Erythroblast (primary cell): ENCODE measurements around the gene PTGFRN.
A peak's percentile ranks its signal among the peaks of the same experiment; 100 is the strongest.
"Not testable (repeated sequence)": the region's sequence is repeated elsewhere in the genome, so short reads cannot be mapped to it uniquely, and the experiment has no call there.

ENCODE experiments used
- DNase-seq, 2 experiments: peaks; one replicate each; lab custom pipeline; 2025; lab: John Stamatoyannopoulos, UW
- GATA1 ChIP-seq: IDR thresholded peaks from 2 replicates; pipeline ENCODE4 v1.6.1; 2011; ENCODE audit warnings: low read depth, mild to moderate bottlenecking, control low read depth, low read length, moderate library complexity
- POLR2A ChIP-seq: IDR thresholded peaks from 2 replicates; pipeline ENCODE4 v1.6.1; 2011; ENCODE audit warnings: mild to moderate bottlenecking, low read length

PTGFRN gene

GRCh38 chr1:116934586-116935207 lies 25.0 kb downstream of the PTGFRN start:
- TF ChIP-seq POLR2A, result no peak
- TF ChIP-seq GATA1, result no peak
- DNase-seq, result peak; percentile 11 to 12

DNA sequence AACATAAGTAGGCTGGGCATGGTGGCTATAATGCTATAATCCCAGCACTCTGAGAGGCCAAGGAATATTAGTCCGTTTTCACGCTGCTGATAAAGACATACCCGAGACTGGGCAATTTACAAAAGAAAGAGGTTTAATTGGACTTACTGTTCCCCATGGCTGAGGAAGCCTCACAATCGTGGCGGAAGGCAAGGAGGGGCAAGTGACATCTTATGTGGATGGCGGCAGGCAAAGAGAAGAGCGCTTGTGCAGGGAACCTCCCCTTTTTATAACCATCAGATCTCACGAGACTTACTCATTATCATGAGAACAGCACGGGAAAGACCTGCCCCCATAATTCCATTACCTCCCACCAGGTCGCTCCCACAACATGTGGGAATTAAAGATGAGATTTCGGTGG lies 28.5 kb downstream of the PTGFRN start:
- TF ChIP-seq POLR2A (no peak), GATA1 (no peak)
- DNase-seq, result no peak

DNA sequence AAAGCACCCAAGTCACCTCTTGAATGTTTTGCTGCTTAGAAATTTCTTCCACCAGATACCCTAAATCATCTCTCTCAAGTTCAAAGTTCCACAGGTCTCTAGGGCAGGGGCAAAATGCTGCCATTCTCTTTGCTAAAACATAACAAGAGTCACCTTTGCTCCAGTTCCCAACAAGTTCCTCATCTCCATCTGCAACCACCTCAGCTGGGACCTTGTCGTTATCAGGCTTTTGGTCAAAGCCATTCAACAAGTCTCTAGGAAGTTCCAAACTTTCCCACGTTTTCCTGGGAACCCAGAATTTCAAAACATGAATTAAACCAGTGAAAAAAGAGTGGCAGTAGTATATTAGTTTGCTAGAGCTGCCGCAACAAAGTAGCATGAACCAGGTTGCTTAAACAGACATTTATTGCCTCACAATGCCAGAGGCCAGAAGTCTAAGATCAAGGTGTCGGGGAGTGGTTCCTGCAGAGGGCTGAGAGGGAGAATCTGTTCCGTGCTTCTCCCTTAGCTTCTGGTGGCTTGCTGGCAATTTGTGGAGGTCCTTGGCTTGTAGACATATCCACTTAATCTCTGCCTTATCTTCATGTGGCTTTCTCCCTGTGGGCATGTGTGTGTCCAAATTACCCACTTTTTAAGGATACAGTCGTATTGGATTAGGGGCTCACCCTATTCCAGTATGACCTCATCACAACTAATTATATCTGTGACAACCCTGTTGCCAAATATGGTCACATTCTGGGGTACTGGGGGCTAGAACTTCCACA lies 30.2 kb downstream of the PTGFRN start:
- not testable (repeated sequence) for DNase-seq

GRCh38 chr1:116940814-116941599 lies 31.3 kb downstream of the PTGFRN start:
- TF ChIP-seq GATA1 (no peak), POLR2A (no peak)
- DNase-seq, result no peak

DNA sequence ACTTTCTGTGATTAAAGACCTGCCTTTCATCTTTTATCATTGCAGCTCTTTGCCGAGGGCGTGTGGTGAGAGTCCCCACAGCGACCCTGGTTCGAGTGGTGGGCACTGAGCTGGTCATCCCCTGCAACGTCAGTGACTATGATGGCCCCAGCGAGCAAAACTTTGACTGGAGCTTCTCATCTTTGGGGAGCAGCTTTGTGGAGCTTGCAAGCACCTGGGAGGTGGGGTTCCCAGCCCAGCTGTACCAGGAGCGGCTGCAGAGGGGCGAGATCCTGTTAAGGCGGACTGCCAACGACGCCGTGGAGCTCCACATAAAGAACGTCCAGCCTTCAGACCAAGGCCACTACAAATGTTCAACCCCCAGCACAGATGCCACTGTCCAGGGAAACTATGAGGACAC lies 32.0 kb downstream of the PTGFRN start:
- TF ChIP-seq POLR2A, result no peak
- no peak for TF ChIP-seq GATA1
- no peak for DNase-seq

GRCh38 chr1:116942344-116942743 lies 32.6 kb downstream of the PTGFRN start:
- no peak for DNase-seq
- TF ChIP-seq GATA1 (no peak), POLR2A (no peak)

- TF ChIP-seq GATA1 (no peak), POLR2A (no peak)
- no peak for DNase-seq
Observed at GRCh38 chr1:116943438-116943837, 33.7 kb downstream of the PTGFRN start.

DNA sequence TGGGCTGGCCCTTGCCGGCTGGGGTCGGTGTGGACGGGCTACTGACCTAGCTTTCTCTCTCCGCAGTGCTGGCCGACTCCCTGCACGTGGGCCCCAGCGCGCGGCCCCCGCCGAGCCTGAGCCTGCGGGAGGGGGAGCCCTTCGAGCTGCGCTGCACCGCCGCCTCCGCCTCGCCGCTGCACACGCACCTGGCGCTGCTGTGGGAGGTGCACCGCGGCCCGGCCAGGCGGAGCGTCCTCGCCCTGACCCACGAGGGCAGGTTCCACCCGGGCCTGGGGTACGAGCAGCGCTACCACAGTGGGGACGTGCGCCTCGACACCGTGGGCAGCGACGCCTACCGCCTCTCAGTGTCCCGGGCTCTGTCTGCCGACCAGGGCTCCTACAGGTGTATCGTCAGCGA lies 34.9 kb downstream of the PTGFRN start:
- TF ChIP-seq GATA1 (no peak), POLR2A (no peak)
- no peak for DNase-seq

DNA sequence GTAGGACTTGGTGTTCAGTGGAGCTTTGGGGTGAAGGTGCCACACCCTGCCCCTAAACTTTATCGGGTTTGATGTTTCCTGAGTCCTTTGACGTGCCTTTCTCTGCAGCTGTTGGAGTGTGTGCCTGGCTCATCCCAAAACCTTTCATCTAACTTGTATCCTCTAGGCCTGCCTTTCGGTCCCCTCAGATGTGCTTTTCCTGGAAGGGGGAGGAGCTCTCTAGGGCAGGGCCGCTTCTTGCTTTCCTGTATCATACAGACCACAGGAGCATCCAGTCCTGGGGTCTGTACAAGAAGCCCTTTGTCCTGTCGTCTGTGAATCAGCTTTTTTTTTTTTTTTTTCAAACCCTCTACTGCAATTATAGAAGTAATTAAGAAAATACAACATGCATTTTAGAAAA lies 35.7 kb downstream of the PTGFRN start:
- no peak for DNase-seq
- no peak for TF ChIP-seq GATA1
- TF ChIP-seq POLR2A, result no peak

DNA sequence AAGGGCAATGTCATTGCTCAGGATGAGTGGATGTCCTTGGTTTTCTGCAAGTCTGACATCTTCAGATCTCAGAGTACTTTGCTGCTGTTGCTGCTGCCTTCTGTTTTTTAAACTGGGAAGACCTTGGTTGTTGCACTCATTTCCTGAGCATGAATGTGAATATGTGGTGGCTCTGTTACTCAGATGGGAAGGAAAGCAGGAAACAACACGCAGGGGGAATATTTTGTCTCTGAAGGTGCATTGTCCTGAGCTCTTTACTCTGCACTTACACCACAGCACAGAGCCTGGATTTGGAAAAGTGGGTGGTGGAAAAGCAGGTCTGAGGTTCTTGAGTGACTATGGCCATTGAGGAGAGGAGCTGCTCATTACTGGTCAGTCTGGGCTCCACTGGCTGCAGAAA lies 36.3 kb downstream of the PTGFRN start:
- no peak for DNase-seq
- TF ChIP-seq POLR2A (no peak), GATA1 (no peak)

GRCh38 chr1:116947092-116947860 lies 37.6 kb downstream of the PTGFRN start:
- DNase-seq, result no peak
- no peak for TF ChIP-seq GATA1

DNA sequence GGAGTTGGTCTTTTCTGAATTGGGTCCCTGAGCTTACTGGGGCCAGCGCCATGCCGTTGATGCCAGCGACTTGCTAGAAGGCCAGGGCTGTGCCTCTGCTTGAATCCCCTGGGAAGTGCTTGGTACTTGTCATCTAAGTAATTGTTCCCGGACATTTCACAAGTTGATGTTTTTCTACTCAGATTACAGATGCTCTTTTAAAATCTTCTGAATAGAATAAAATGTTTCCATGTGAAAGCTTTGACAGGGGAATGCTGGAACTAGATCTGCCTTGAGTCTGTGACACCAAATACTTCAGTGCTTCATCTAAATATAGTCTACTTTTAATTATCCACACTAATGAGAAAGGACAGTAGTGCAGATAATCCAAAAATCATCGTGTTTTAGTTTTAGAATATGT lies 38.3 kb downstream of the PTGFRN start:
- no peak for DNase-seq
- TF ChIP-seq POLR2A, result no peak
- TF ChIP-seq GATA1, result no peak

DNA sequence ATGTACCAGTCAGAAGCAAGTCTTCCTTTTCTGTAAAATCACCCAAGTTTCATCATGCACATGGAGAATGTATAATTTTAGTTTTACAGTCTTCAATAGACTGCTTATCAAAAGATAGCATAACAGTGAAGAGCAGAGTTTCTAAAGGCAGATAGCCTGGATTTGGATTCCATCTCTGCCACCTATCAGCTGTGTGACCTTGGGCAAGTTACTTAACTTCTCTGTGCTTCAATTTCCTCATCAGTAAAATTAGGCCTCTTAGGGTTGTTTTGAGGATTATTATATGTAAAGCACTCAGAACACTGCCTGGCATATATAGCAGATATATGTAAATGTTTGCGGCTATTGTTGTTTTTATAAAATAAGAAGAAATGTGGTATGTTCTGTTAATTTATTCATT lies 38.9 kb downstream of the PTGFRN start:
- no peak for DNase-seq
- no peak for TF ChIP-seq GATA1
- TF ChIP-seq POLR2A, result no peak

GRCh38 chr1:116949213-116949985 lies 39.7 kb downstream of the PTGFRN start:
- TF ChIP-seq POLR2A (no peak), GATA1 (no peak)
- no peak for DNase-seq
